Suprapubic skin (tissue), 4 donors: Measurements from ENCODE around the gene TBC1D5. TPM values are rescaled to one million over a fixed set of nuclear protein-coding genes. Genes with fewer than 3 reads are reported as not detected.

Source experiments
- DNase-seq, 2 donors: peaks; one replicate each; pipeline ENCODE4 v3.0.0-alpha.2; 2019; ENCODE audit warnings: low spot score in 2 of 2
- H3K27ac ChIP-seq: fragments of 200-600 bp; sonication (generic); one replicate; pipeline ENCODE4 v1.5.1; 2019
- H3K27me3 ChIP-seq: fragments of 200-600 bp; sonication (generic); one replicate; pipeline ENCODE4 v1.5.1; 2019
- H3K36me3 ChIP-seq: fragments of 200-600 bp; sonication (generic); one replicate; pipeline ENCODE4 v1.5.1; 2019
- H3K4me1 ChIP-seq: fragments of 200-600 bp; sonication (generic); one replicate; pipeline ENCODE4 v1.5.1; 2019
- H3K4me3 ChIP-seq: fragments of 200-600 bp; sonication (generic); one replicate; pipeline ENCODE4 v1.5.1; 2019; ENCODE audit warnings: mild to moderate bottlenecking
- H3K9me3 ChIP-seq: fragments of 200-600 bp; sonication (generic); one replicate; pipeline ENCODE4 v1.5.1; 2019
- EP300 ChIP-seq: sonication (generic); formaldehyde crosslinking; IDR thresholded peaks from one replicate; pipeline ENCODE4 v1.6.1; 2017; ENCODE audit warnings: antibody characterized with exemption
- POLR2A ChIP-seq, 2 donors: fragments of 450-650 bp; IDR thresholded peaks; one replicate each; pipeline ENCODE4 v1.6.1; 2017; ENCODE audit warnings: antibody characterized with exemption in 2 of 2, mild to moderate bottlenecking in 2 of 2, moderate library complexity in 2 of 2
- POLR2AphosphoS5 ChIP-seq, 3 donors: sonication (generic); formaldehyde crosslinking; IDR thresholded peaks; one replicate each; pipeline ENCODE4 v1.6.1; 2017; ENCODE audit warnings: antibody characterized with exemption in 3 of 3
- WGBS: methylation state at CpG from one replicate; pipeline ENCODE4 v1.1.5; 2018; 5-methylcytosine and 5-hydroxymethylcytosine counted together
- total RNA-seq, 4 donors: library from RNA; depleted of rRNA; stranded (reverse); fragments of >200 nt; gene quantifications; one replicate each; pipeline ENCODE4 v1.1.0, GENCODE V29; 2016
- TF ChIP-seq, protein P1 (sequence below), 2 donors: fragments of 200-600 bp in 1 of 2; fragments of 450-650 bp in 1 of 2; sonication (generic) in 1 of 2; IDR thresholded peaks; one replicate each; pipeline ENCODE4 v1.5.1; 2016 to 2019; ENCODE audit warnings: antibody characterized with exemption in 2 of 2, mild to moderate bottlenecking in 1 of 2, moderate library complexity in 1 of 2

The TBC1D5 gene
- total RNA-seq, 4 donors from 2014 or later: 66.4 to 98.5 (median 79.9) TPM

DNA sequence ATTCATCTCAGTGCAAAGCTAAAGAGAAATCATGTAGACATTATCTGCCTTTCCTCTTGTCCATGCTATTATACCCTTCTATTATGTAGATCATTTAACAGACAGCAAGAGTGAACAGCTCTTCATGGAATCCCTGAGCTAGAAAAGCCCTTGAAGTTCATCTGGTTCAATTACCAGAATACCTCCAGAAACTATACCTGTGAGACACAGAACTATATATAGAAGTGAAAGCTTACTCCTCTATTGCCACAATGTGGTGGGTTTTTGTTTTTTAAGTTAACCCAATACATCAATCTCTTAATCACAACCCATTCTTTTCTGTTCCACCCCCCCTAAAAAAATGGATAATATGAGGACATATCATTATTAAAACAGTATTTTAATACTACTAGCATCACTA is 510.0 kb downstream of the TBC1D5 start:
- H3K4me3 ChIP-seq: no peak overlapping the region
- H3K4me1 ChIP-seq: no peaks in the 10 kb centered on the region
- H3K27me3 ChIP-seq: no peaks in the 10 kb centered on the region
- no peaks in the 10 kb centered on the region for H3K9me3 ChIP-seq
- no peak overlapping the region for H3K27ac ChIP-seq
- DNase-seq: no peak
- TF ChIP-seq POLR2AphosphoS5 (IDR thresholded peaks at IDR 0.05): no peak
- peaks cover 5% of the 10 kb centered on the region for H3K36me3 ChIP-seq

DNA sequence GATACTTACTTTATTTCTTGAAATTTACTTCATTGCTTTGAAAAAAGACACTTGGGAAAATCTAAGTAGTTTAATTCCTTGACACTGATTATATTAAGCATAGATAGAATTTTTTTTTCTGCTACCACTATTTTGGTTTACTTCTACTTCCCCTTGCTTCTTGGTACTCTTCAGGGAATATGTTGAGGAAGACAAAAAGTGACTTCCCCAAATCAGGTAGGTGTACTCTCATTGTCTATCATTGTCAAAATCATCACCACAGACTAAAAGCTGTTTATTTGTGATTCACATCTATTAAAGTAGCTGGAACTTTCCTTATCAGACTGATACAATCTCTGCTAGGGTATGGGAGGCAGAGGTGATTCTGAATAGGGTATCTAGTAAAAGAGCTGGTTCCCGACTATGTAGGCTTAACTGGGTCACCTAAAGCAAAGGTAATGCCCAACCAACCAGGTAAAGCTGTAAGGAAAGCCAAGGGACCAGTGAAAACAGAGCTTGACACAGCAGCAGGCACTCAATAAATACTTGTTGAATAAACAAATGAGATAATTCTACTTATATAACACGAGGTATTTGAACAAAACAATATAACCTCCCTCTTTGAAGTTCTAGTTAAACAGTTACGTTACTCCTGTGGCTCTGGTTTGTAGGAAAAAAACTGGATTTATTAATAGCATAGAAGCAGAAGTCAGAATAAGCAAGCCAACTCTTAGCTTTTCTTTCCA is 510.7 kb downstream of the TBC1D5 start:
- TF ChIP-seq POLR2AphosphoS5 (IDR thresholded peaks at IDR 0.05) (no peak), EP300 (no peak), POLR2A (IDR thresholded peaks at IDR 0.05) (no peak)
- TF ChIP-seq, protein P1, sequence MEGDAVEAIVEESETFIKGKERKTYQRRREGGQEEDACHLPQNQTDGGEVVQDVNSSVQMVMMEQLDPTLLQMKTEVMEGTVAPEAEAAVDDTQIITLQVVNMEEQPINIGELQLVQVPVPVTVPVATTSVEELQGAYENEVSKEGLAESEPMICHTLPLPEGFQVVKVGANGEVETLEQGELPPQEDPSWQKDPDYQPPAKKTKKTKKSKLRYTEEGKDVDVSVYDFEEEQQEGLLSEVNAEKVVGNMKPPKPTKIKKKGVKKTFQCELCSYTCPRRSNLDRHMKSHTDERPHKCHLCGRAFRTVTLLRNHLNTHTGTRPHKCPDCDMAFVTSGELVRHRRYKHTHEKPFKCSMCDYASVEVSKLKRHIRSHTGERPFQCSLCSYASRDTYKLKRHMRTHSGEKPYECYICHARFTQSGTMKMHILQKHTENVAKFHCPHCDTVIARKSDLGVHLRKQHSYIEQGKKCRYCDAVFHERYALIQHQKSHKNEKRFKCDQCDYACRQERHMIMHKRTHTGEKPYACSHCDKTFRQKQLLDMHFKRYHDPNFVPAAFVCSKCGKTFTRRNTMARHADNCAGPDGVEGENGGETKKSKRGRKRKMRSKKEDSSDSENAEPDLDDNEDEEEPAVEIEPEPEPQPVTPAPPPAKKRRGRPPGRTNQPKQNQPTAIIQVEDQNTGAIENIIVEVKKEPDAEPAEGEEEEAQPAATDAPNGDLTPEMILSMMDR (IDR thresholded peaks at IDR 0.05): no peak
- 86% methylated on average over 3 of the region's 3 CpGs for WGBS
- H3K36me3 ChIP-seq: peaks cover under 1% of the 10 kb centered on the region
- H3K4me1 ChIP-seq: no peaks in the 10 kb centered on the region
- no peak overlapping the region for H3K4me3 ChIP-seq
- H3K9me3 ChIP-seq: no peaks in the 10 kb centered on the region
- no peak for DNase-seq
- no peak overlapping the region for H3K27ac ChIP-seq
- H3K27me3 ChIP-seq: no peaks in the 10 kb centered on the region

DNA sequence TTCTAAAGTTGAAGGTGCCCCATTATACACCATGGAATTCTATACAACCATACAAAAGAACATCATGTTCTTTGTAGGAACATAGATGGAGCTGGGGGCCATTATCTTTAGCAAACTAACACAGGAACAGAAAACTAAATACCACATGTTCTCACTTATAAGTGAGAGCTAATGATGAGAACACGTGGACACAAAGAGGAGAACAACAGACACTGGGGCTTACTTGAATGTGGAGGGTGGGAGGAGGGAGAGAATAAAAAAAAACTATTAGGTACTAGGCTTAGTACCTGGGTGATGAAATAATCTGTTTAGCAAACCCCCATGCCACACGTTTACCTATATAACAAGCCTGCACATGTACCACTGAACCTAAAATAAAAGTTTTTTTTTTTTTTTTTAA is 515.0 kb downstream of the TBC1D5 start:
- Histone ChIP-seq H3K36me3 (peaks cover 2% of the 10 kb centered on the region), H3K4me1 (no peaks in the 10 kb centered on the region), H3K4me3 (no peak overlapping the region), H3K27me3 (no peaks in the 10 kb centered on the region), H3K9me3 (no peaks in the 10 kb centered on the region), H3K27ac (no peak overlapping the region)
- WGBS: 80% methylated on average over 2 of the region's 2 CpGs
- TF ChIP-seq POLR2A (IDR thresholded peaks at IDR 0.05) (no peak), POLR2AphosphoS5 (IDR thresholded peaks at IDR 0.05) (no peak), EP300 (no peak)
- TF ChIP-seq, protein P1 (IDR thresholded peaks at IDR 0.05): no peak
- no peak for DNase-seq

DNA sequence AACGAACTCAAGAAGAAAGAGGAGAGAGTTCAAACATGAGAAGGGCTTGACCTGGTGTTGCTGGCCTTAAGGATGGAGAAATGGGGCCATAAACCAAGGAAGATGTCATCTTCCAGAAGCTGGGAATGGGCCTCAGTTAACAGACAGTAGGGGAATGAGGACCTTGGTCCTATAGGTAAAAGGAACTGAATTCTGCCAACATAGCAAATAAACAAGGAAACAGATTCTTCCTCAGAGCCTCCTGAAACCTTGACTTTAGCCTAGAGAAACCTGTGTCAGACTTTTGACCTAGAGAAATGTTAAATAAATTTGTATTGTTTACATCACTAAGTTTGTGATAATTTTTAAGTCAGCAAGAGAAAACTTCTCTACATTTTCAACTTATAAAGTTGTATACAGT is 520.9 kb downstream of the TBC1D5 start:
- Histone ChIP-seq H3K9me3 (peaks cover 4% of the 10 kb centered on the region), H3K36me3 (peaks cover 5% of the 10 kb centered on the region), H3K27me3 (no peaks in the 10 kb centered on the region), H3K4me3 (no peak overlapping the region), H3K4me1 (no peaks in the 10 kb centered on the region), H3K27ac (no peak overlapping the region)
- TF ChIP-seq POLR2AphosphoS5 (IDR thresholded peaks at IDR 0.05) (no peak), POLR2A (IDR thresholded peaks at IDR 0.05) (no peak), EP300 (no peak)
- TF ChIP-seq, protein P1 (IDR thresholded peaks at IDR 0.05): no peak
- DNase-seq: no peak
- WGBS: 83% methylated on average over 1 of the region's 1 CpG

DNA sequence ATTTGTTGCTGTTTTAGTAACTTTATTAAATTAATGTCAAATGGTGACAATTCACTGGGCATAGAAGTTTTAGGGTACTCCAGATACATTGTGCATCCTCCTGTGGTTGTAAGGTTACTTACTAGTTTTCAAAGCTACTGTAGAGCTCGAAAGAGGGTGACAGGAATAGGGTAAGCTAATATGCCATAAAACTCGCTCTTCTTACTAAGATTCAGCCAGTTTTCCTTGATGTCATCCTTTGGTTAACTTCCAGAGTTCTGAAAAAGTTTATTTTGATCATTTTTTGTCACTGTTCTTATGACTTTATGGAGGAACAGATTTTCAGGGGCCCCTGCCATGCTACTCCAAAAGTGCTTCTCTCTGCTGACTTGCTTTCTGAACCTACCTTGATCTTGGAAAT is 522.8 kb downstream of the TBC1D5 start:
- Histone ChIP-seq H3K27me3 (no peaks in the 10 kb centered on the region), H3K4me3 (no peak overlapping the region), H3K36me3 (peaks cover 5% of the 10 kb centered on the region), H3K27ac (no peak overlapping the region), H3K9me3 (peaks cover 4% of the 10 kb centered on the region), H3K4me1 (no peaks in the 10 kb centered on the region)
- no peak for TF ChIP-seq EP300
- no peak for TF ChIP-seq POLR2A (IDR thresholded peaks at IDR 0.05)
- TF ChIP-seq, protein P1 (IDR thresholded peaks at IDR 0.05): no peak
- no peak for TF ChIP-seq POLR2AphosphoS5 (IDR thresholded peaks at IDR 0.05)
- DNase-seq: no peak
- WGBS: 88% methylated on average over 2 of the region's 2 CpGs

DNA sequence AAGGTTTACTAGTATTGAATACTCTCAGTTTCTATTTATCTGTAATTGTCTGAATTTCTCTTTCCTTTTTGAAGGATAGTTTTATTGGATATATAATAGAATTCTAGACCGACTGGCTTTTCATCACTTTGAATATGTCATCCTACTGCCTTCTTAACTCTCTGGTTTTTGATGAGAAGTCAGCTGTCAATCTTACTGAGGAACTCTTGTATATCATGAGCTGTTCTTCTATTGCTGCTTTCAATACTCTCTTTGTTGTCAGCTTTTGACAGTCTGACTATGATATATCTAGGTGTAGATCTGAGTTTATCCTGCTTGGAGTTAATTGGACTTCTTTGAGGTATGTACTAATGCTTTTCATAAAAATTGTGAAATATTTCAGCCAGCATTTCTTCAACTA is 523.8 kb downstream of the TBC1D5 start:
- Histone ChIP-seq H3K9me3 (peaks cover 4% of the 10 kb centered on the region), H3K27ac (no peak overlapping the region), H3K4me3 (no peak overlapping the region), H3K4me1 (no peaks in the 10 kb centered on the region), H3K36me3 (peaks cover 4% of the 10 kb centered on the region), H3K27me3 (no peaks in the 10 kb centered on the region)
- no peak for DNase-seq
- 98% methylated on average over 1 of the region's 1 CpG for WGBS
- TF ChIP-seq, protein P1 (IDR thresholded peaks at IDR 0.05): peak in 1 of 2 donors; percentile 1
- TF ChIP-seq EP300: no peak
